ENCODE results near the gene TMEM17. TPM values are rescaled to one million over a fixed set of nuclear protein-coding genes. Genes with fewer than 3 reads are reported as not detected.

TMEM17 gene
- total RNA-seq = 2.1 and 3.5 TPM in 2 replicates

GRCh38 chr2:62505750-62506420 lies at the start of gene TMEM17:
Gene TMEM17, minus strand, starts transcription at chr2:62506195. Its CDS starts 66 bp downstream, at chr2:62506129.
- TF ChIP-seq CTCF (conservative IDR thresholded peaks at IDR 0.05; ENCODE audit: low read depth, low read length) = no peak
- peak; percentile 37 for DNase-seq (ENCODE audit: low read depth)
- peak within 1 kb of the TSS; percentile 73 for H3K4me3 ChIP-seq (ENCODE audit: low read depth, low read length)

- DNase-seq (ENCODE audit: low read depth) = no peak
- no peak for TF ChIP-seq CTCF (conservative IDR thresholded peaks at IDR 0.05; ENCODE audit: low read depth, low read length)
- no peak overlapping the region for H3K4me3 ChIP-seq (ENCODE audit: low read depth, low read length)
These were observed 48.4 kb upstream of the TMEM17 start for GRCh38 chr2:62554440-62554839.

GRCh38 chr2:62550461-62550860 lies 44.5 kb upstream of the TMEM17 start:
- no peak overlapping the region for H3K4me3 ChIP-seq (ENCODE audit: low read depth, low read length)
- no peak for TF ChIP-seq CTCF (conservative IDR thresholded peaks at IDR 0.05; ENCODE audit: low read depth, low read length)
- no peak for DNase-seq (ENCODE audit: low read depth)

- H3K4me3 ChIP-seq (ENCODE audit: low read depth, low read length) = no peak overlapping the region
- TF ChIP-seq CTCF (conservative IDR thresholded peaks at IDR 0.05; ENCODE audit: low read depth, low read length) = no peak
- DNase-seq (ENCODE audit: low read depth) = no peak
These were observed 41.9 kb upstream of the TMEM17 start for GRCh38 chr2:62547854-62548253.

- no peak overlapping the region for H3K4me3 ChIP-seq (ENCODE audit: low read depth, low read length)
- no peak for TF ChIP-seq CTCF (conservative IDR thresholded peaks at IDR 0.05; ENCODE audit: low read depth, low read length)
- no peak for DNase-seq (ENCODE audit: low read depth)
These were observed 39.3 kb upstream of the TMEM17 start for GRCh38 chr2:62545261-62545660.

GRCh38 chr2:62540408-62541168 lies 34.6 kb upstream of the TMEM17 start:
- TF ChIP-seq CTCF (conservative IDR thresholded peaks at IDR 0.05; ENCODE audit: low read depth, low read length) = no peak
- H3K4me3 ChIP-seq (ENCODE audit: low read depth, low read length) = no peak overlapping the region
- DNase-seq (ENCODE audit: low read depth) = peak; percentile 40
